Osteoblast (primary cell): ENCODE measurements around the gene NSMCE1. TPM values are rescaled to one million over a fixed set of nuclear protein-coding genes. Genes with fewer than 3 reads are reported as not detected.

Source experiments
- DNase-seq: peaks from one replicate; pipeline ENCODE4 v3.0.0; 2011; ENCODE audit warnings: low spot score, mixed read lengths; ENCODE audit not compliant: insufficient read length; ENCODE audit errors: missing footprints
- H2AFZ ChIP-seq: 2 replicates; pipeline ENCODE4 v1.6.0; 2011; ENCODE audit warnings: mild to moderate bottlenecking, low read length
- H3K27ac ChIP-seq: 2 replicates; pipeline ENCODE4 v1.5.1; 2011; ENCODE audit warnings: mild to moderate bottlenecking, low read depth, low read length, moderate library complexity
- H3K27me3 ChIP-seq: 2 replicates; pipeline ENCODE4 v1.6.0; 2012; ENCODE audit warnings: mild to moderate bottlenecking, control low read depth, inconsistent platforms, low read length, moderate library complexity; ENCODE audit not compliant: insufficient read depth
- H3K36me3 ChIP-seq: 2 replicates; pipeline ENCODE4 v1.5.1; 2011; ENCODE audit warnings: mild to moderate bottlenecking, low read length, control low read depth, moderate library complexity; ENCODE audit not compliant: insufficient read depth
- H3K4me1 ChIP-seq: 2 replicates; pipeline ENCODE4 v1.5.1; 2011; ENCODE audit warnings: mild to moderate bottlenecking, low read length, control low read depth, moderate library complexity; ENCODE audit not compliant: insufficient read depth
- H3K4me2 ChIP-seq: 2 replicates; pipeline ENCODE4 v1.6.0; 2011; ENCODE audit warnings: mild to moderate bottlenecking, low read length; ENCODE audit not compliant: insufficient read depth
- H3K4me3 ChIP-seq: fragments of 200-600 bp; sonication (generic); 3 replicates; pipeline ENCODE4 v1.5.1; 2012; ENCODE audit warnings: mild to moderate bottlenecking, low read length, inconsistent platforms; ENCODE audit not compliant: insufficient read depth
- H3K79me2 ChIP-seq: 2 replicates; pipeline ENCODE4 v1.6.0; 2012; ENCODE audit warnings: mild to moderate bottlenecking, low read length, control low read depth, inconsistent platforms; ENCODE audit not compliant: insufficient read depth
- H3K9me3 ChIP-seq: 2 replicates; pipeline ENCODE4 v1.5.1; 2011; ENCODE audit warnings: low read depth, low read length, control low read depth
- H4K20me1 ChIP-seq: 2 replicates; pipeline ENCODE4 v1.6.0; 2012; ENCODE audit warnings: mild to moderate bottlenecking, low read length, control low read depth; ENCODE audit not compliant: insufficient read depth
- total RNA-seq: library from RNA; depleted of rRNA; stranded (reverse); fragments of >200 nt; gene quantifications from 2 replicates; pipeline ENCODE4 v1.2.3, GENCODE V29; 2012
- TF ChIP-seq, protein P1 (sequence below): IDR thresholded peaks from 2 replicates; pipeline ENCODE4 v1.5.1; 2011; ENCODE audit warnings: mild to moderate bottlenecking, low read depth, low read length, moderate library complexity; ENCODE audit errors: extremely low read depth

NSMCE1 gene
- total RNA-seq, 1 donor, result 57.9 TPM

GRCh38 chr16:27287887-27288286 is 19.3 kb upstream of the NSMCE1 start:
- Histone ChIP-seq H3K9me3 (no peaks in the 10 kb centered on the region), H3K4me3 (no peak overlapping the region), H3K27me3 (no peaks in the 10 kb centered on the region), H3K27ac (no peak overlapping the region), H2AFZ (no peak overlapping the region), H4K20me1 (no peaks in the 10 kb centered on the region), H3K4me2 (no peak overlapping the region), H3K36me3 (no peaks in the 10 kb centered on the region), H3K79me2 (no peaks in the 10 kb centered on the region), H3K4me1 (peaks cover 13% of the 10 kb centered on the region)
- TF ChIP-seq, protein P1, sequence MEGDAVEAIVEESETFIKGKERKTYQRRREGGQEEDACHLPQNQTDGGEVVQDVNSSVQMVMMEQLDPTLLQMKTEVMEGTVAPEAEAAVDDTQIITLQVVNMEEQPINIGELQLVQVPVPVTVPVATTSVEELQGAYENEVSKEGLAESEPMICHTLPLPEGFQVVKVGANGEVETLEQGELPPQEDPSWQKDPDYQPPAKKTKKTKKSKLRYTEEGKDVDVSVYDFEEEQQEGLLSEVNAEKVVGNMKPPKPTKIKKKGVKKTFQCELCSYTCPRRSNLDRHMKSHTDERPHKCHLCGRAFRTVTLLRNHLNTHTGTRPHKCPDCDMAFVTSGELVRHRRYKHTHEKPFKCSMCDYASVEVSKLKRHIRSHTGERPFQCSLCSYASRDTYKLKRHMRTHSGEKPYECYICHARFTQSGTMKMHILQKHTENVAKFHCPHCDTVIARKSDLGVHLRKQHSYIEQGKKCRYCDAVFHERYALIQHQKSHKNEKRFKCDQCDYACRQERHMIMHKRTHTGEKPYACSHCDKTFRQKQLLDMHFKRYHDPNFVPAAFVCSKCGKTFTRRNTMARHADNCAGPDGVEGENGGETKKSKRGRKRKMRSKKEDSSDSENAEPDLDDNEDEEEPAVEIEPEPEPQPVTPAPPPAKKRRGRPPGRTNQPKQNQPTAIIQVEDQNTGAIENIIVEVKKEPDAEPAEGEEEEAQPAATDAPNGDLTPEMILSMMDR, result no peak
- DNase-seq, result no peak

DNA sequence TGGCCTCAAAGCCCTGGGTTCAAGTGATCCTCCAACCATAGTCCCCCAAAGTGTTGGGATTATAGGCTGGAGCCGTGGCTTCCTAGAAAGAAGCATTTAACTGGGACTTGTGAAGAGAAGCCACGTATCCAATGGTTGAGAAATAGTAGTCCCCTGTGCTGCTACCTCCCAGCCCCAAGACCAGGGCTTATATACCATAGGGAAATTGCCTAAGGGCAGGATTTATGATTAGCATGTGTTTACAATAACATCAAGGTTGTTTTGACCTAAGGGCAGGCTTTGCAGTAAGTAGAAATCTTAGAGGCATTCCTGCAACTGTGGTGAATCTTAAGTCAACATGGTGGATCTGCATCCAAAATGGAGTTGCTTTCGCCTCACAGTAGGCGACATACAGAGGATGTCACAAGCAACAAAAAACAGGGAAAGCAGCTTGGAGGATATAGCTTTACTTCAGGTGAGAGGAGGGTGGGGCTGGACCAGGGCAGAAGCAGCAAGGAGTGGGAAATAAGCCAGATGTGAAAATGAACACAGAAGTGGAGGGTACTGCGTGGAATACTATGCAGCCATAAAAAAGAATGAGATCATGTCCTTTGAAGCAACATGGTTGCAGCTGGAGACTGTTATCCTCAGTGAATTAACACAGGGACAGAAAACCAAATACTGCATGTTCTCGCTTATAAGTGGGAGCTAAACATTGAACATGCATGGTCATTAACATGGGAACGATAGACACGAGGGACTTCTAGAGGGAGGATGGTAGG is 18.7 kb upstream of the NSMCE1 start:
- Histone ChIP-seq H4K20me1 (no peaks in the 10 kb centered on the region), H2AFZ (no peak overlapping the region), H3K79me2 (no peaks in the 10 kb centered on the region), H3K9me3 (no peaks in the 10 kb centered on the region), H3K4me1 (peaks cover 13% of the 10 kb centered on the region), H3K36me3 (no peaks in the 10 kb centered on the region), H3K27me3 (no peaks in the 10 kb centered on the region), H3K4me3 (no peak overlapping the region), H3K27ac (peak overlapping the region; percentile 74), H3K4me2 (no peak overlapping the region)
- TF ChIP-seq, protein P1, result no peak
- DNase-seq, result no peak

DNA sequence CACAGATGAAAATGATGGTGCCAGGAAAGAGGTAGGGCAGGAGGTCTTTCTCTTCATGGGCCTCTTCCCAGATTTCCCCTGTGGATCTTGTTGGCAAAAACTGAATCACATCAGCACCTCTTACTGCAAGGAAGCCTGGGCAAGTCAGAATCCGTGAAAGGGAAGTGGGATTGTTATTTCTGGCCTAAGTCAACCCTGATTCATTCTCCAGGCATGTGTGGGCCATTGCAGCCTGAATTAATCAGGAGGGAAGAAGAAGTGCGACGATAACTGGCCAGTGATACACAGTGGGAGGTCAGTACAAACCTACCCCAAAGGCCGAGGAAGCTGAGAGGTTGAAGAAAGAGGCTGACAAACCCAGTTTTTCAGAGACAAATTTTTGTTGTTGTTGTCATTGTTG is 17.9 kb upstream of the NSMCE1 start:
- DNase-seq, result peak; percentile 94
- H2AFZ ChIP-seq, result no peak overlapping the region

GRCh38 chr16:27285676-27286196 is 17.2 kb upstream of the NSMCE1 start:
- TF ChIP-seq, protein P1, result no peak
- H3K79me2 ChIP-seq, result no peaks in the 10 kb centered on the region
- H3K36me3 ChIP-seq, result no peaks in the 10 kb centered on the region
- no peaks in the 10 kb centered on the region for H3K27me3 ChIP-seq
- no peak overlapping the region for H3K4me3 ChIP-seq
- H3K9me3 ChIP-seq, result no peaks in the 10 kb centered on the region
- H2AFZ ChIP-seq, result peak overlapping the region; percentile 16
- peaks cover 13% of the 10 kb centered on the region for H3K4me1 ChIP-seq
- DNase-seq, result peak; percentile 37
- peak overlapping the region; percentile 64 for H3K27ac ChIP-seq
- no peak overlapping the region for H3K4me2 ChIP-seq
- no peaks in the 10 kb centered on the region for H4K20me1 ChIP-seq

More for the DNA sequence above, 17.9 kb upstream of the NSMCE1 start:
- no peak overlapping the region for H3K4me3 ChIP-seq
- TF ChIP-seq, protein P1, result no peak
- no peaks in the 10 kb centered on the region for H3K9me3 ChIP-seq
- H3K4me1 ChIP-seq, result peaks cover 13% of the 10 kb centered on the region
- H3K27me3 ChIP-seq, result no peaks in the 10 kb centered on the region
- no peaks in the 10 kb centered on the region for H3K79me2 ChIP-seq
- H4K20me1 ChIP-seq, result no peaks in the 10 kb centered on the region
- no peaks in the 10 kb centered on the region for H3K36me3 ChIP-seq
- no peak overlapping the region for H3K4me2 ChIP-seq
- peak overlapping the region; percentile 74 for H3K27ac ChIP-seq
